ENCODE results near the gene OPN4.
"Not testable (repeated sequence)": the region's sequence is repeated elsewhere in the genome, so short reads cannot be mapped to it uniquely, and the experiment has no call there.

Gene OPN4, protein sequence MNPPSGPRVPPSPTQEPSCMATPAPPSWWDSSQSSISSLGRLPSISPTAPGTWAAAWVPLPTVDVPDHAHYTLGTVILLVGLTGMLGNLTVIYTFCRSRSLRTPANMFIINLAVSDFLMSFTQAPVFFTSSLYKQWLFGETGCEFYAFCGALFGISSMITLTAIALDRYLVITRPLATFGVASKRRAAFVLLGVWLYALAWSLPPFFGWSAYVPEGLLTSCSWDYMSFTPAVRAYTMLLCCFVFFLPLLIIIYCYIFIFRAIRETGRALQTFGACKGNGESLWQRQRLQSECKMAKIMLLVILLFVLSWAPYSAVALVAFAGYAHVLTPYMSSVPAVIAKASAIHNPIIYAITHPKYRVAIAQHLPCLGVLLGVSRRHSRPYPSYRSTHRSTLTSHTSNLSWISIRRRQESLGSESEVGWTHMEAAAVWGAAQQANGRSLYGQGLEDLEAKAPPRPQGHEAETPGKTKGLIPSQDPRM

DNA sequence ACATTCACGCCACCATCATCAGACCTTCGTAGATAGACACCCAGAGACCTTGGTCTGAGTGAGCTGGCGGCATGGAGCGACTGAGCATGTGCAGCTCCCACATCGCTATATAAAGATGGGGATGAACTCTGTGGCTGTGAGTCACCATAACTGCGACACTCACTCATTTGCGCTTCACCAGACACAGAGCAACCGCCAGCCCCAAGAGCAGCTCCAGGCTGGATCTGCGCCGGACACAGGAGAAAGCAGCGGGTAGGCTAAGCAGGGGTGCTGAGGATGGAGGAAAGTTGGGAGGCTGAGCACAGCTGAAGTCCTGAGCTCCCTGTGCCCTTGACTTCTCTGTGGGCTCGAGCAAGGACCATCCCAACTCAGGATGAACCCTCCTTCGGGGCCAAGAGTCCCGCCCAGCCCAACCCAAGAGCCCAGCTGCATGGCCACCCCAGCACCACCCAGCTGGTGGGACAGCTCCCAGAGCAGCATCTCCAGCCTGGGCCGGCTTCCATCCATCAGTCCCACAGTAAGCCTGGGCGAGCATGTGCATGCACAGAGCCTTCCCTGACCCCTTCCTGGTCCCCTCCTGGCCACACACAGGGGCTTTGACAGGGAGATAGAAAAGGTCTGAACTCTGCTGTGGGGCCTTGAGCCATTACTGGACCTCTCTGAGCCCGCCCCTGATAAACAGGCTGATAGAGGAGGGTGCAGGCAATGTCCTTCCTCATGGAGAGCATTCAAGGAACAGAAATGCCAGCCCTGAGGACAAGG, at the start of gene OPN4:
OPN4 (plus strand) TSS at position 137 of the 762 bp plus-strand sequence; CDS start at position 374, 237 bp downstream.
- H3K27ac ChIP-seq, result no peak within 1 kb of the TSS
- no peak for DNase-seq (ENCODE audit: low read depth, low spot score)

DNA sequence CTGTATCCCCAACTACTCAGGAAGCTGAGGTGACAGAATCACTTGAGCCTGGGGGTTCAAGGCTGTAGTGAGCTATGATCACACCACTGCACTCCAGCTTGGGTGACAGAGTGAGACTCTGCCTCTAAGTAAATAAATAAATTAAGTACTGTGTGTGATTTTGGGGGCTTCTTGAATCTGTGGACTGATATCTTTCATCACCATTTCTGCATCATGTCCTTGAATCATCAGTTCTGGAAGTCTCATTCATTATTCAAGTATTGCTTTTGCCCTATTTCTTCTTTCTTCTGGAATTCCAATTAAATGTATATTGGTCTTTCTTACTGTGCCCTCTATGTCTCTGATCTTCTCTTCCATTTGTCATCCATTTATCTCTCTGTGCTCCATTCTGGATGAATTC, 46.7 kb upstream of the OPN4 start:
- H3K27ac ChIP-seq, result no peak overlapping the region
- DNase-seq (ENCODE audit: low read depth, low spot score), result no peak

DNA sequence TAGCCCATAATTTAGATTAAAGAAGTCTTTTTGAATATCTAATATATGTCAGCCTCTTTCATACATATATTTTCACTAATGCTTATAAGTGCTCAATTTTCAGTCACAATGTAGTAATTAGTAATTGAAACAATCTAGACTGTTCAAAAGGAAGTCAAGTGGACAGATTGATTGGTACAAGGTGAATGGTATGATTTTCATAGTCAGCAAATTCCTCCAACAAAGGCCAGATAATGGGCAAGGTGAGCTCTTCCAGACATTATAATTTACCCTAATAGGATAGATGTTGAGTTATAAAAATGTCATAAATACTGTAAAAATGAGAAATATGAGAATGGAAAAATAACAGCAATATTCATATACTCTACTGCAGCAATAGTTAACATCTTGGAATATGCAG, 44.4 kb upstream of the OPN4 start:
- DNase-seq (ENCODE audit: low read depth, low spot score), result no peak
- no peak overlapping the region for H3K27ac ChIP-seq

DNA sequence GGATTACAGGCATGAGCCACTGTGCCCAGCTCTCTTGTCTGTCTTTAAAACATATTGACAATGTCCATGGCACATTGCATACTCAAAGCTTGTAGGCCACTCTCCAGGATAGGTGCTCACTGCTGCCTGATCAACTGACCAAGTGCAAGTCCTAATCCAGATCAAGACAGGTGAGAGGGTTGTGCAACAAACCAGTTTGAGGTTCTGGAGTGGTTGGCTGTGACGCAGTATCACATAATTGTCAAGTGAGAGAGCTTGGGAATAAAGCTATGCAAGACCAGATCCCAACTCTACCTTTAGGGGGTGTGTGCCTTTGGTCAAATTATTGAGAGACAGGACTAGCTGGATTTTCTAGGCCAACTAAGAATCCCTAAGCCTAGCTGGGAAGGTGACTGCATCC, 43.0 kb upstream of the OPN4 start:
- DNase-seq (ENCODE audit: low read depth, low spot score), result no peak
- no peak overlapping the region for H3K27ac ChIP-seq

DNA sequence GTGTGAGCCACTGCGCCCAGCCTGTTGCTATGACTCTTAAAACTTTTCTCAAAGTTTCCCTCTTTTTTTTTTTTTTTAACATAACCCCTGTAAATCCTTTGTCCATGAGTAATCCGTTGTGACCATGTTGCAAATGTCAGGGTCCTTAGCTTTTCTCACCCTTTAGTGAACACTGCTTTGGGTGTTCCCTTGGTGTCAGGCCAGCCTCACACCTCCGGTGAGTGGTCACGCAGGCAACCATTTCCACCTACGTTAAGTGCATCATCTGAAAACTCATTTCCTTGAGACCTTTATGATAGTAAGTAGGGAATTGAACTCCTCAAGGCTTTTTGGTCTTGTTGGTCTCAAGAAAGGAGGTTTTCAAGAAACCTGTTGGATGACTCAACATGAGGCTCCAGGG, 41.3 kb upstream of the OPN4 start:
- no peak overlapping the region for H3K27ac ChIP-seq
- DNase-seq (ENCODE audit: low read depth, low spot score), result no peak

DNA sequence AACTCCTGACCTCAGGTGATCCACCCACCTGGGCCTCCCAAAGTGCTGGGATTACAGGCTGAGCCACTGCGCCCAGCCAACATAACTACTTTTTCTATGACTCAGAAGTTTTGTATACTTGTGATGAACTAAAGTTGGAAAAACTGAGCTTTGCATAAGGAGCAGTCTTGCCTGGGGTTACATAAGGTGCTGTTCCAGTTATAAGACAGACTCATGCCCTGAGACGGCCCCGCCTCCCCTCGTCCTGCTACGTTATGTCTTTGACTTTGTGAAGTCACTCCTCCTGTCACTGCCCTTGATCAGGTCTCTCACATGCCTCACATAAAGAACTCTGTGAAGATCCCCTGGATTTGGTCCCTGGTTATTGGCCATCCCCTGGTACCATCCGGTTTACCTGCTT, 40.4 kb upstream of the OPN4 start:
- peak; percentile 54 for DNase-seq (ENCODE audit: low read depth, low spot score)
- peak overlapping the region; percentile 39 for H3K27ac ChIP-seq

DNA sequence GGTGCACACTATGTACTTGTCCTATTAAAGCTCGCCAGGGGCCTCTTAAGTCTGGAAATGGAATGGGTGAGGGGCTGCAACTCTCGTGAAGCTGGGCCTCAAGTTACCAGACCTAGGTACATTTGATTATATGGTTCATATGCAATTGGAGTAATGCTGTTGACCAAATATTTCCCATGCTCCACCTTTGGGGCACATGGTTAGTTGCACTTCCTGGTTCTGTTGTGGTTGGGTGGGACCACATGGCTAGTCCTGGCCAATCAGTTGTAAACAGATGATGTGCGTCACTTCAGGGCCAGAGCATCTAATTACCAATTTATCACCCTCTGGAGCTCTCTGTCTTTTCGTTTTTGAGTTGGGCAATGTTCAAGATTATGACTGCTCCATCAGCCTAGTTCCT, 39.5 kb upstream of the OPN4 start:
- DNase-seq (ENCODE audit: low read depth, low spot score), result no peak
- no peak overlapping the region for H3K27ac ChIP-seq

DNA sequence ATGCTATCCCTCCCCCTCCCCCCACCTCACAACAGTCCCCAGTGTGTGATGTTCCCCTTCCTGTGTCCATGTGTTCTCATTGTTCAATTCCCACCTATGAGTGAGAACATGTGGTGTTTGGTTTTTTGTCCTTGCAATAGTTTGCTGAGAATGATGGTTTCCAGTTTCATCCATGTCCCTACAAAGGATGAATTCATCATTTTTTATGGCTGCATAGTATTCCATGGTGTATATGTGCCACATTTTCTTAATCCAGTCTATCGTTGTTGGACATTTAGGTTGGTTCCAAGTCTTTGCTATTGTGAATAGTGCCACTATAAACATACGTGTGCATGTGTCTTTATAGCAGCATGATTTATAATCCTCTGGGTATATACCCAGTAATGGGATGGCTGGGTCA, 37.1 kb upstream of the OPN4 start:
- H3K27ac ChIP-seq; DNase-seq (ENCODE audit: low read depth, low spot score): not testable (repeated sequence)

DNA sequence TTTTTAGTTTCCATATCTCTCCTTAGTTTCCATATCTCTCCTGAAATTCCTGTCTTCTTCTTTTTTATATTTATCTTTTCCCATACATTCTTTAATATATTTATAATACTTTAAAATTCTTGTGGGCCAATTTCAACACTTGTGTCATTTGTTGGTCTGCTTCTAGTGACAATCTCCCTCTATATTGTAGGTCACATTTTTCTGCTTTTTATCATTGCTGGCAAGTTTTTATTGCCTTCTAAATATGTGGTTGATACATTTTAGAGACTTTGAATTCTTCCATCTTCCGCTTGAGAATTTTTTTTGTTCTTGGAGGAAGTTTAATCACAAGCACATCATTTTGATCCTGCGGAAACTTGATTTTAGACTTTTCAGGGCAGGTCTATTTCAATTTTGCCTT, 26.0 kb upstream of the OPN4 start:
- no peak for DNase-seq (ENCODE audit: low read depth, low spot score)
- H3K27ac ChIP-seq, result no peak overlapping the region

DNA sequence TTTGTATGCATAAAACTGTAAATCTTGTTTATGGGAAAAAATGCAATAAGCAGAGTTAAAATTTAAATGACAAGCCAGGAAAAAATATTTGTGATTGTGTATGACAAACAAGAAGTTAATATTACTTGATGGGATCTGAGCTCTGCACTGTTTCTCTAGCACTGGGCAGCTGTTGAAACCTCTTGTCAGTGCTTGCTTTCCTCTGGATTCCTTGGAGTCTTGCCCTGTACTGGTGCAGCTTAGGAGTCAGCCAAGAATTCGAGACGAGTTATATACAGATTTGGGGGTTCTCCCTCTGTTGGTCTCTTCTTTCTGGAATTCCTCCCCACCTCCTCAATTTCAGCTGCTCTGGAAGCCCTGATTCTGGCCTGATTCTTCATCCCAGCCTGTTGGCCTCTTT, 24.3 kb upstream of the OPN4 start:
- DNase-seq (ENCODE audit: low read depth, low spot score), result no peak
- H3K27ac ChIP-seq, result no peak overlapping the region

DNA sequence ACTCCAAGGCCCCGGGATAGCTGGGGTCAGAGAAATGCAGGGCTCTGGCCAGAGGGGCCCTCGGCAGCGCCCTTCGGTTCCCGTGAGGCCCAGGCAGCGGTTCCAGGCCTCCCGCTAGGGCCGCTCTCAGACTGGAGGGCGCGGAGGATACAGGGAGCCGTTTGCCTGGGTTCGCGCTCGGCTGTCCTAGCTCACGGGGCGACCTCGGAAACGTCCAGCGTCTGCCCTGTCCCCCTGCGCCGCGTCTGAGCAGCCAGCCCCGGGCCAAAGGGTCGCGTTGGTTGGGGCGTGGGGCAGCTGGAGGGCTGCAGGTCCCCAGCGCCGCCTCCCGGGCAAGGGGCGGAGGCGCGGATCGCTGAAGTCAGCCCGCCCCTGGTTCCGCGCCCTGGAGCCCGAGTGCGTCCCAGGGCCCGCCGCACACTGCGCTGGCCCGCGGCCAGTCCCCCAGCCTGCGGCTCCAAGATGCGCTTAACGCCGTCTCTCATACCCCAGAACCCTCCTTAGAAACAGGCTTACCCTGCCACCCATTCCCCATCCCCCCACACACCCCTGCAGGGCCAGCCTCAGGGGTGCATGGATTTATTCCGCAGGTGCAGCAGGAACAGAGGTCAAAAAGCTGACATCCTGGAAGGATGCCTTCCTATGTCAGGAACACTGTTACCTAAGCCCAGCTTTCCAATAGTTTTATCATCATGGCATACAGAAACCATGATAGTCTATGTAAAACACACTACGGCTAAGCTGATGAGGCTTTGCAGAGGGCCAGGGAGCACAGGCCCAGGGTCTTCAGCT, 22.1 kb upstream of the OPN4 start:
- no peak for DNase-seq (ENCODE audit: low read depth, low spot score)
- H3K27ac ChIP-seq, result no peak overlapping the region

DNA sequence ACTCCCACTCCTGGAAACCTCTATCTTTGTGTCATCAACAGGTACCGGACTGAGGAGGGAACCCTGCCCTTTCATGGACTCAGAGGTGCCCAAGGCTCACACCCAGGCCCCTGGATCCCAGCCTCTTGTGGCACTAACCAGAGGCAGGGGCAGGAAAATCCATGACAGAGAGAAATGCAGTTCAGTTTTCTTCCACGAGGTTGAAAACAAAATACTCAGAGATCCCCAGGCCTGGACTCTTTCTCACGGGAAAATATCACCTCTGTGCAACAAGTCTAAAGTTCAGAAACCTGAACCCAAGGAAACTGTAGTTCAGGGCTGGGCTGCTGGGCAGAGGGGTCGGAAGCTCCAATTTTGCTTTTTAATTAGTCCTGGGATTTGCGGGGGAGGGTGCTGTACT, 21.4 kb upstream of the OPN4 start:
- no peak for DNase-seq (ENCODE audit: low read depth, low spot score)
- no peak overlapping the region for H3K27ac ChIP-seq

DNA sequence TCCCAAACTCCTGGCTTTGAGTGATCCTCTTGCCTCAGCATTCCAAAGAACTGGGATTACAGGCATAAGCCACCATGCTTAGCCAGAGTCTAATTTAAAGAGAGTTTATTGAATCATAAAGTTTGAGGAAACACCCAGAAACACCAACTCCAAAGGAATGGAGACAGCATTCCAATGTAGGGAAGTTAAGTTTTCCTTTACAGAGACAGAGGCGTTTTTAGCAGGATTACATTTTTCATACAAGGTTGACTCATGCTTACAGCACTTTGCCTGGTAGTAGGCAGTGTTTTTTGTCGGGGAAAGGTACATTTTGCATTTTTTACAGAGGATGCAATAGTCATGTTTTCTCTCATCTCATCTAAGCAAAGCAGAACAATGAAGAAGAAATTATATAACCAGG, 18.9 kb upstream of the OPN4 start:
- no peak for DNase-seq (ENCODE audit: low read depth, low spot score)
- H3K27ac ChIP-seq, result peak overlapping the region; percentile 38

DNA sequence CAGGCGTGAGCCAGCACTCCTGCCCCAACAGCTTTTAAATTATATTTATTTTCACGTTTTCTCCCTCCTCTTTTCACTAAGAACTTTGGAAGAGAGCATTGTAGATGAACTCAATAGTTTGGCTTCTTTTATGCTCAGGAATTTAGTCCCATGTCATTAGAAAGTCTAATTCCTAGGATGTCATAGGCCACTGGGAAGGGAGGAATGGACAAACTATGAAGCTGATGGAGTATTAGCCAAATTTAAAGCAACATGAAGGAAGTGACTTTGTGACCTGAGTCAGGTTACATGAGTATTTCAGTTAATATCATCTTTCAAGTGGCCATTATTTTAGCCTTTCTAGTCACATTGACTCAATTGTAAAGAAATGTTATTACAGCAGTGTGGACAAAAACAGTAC, 18.0 kb upstream of the OPN4 start:
- no peak for DNase-seq (ENCODE audit: low read depth, low spot score)
- H3K27ac ChIP-seq, result no peak overlapping the region

DNA sequence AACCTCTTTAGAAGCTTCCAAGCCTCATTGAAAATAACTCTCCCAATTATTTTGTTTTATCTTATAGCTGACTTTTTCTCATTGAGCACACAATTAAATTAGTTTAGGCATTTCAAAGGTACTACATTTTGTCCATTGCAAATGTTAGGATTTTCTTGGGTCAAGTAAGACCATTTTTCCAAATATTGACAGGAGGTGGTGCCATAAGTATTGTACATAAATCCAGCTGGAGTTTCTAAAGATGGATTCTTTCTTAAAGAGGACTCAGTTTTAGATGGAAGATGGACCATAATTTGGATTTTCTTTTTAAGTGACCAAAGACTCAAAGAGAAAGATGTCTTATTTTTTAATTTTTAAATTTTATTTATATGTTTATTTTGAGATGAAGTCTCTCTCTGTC, 12.3 kb upstream of the OPN4 start:
- no peak overlapping the region for H3K27ac ChIP-seq
- DNase-seq (ENCODE audit: low read depth, low spot score), result no peak

DNA sequence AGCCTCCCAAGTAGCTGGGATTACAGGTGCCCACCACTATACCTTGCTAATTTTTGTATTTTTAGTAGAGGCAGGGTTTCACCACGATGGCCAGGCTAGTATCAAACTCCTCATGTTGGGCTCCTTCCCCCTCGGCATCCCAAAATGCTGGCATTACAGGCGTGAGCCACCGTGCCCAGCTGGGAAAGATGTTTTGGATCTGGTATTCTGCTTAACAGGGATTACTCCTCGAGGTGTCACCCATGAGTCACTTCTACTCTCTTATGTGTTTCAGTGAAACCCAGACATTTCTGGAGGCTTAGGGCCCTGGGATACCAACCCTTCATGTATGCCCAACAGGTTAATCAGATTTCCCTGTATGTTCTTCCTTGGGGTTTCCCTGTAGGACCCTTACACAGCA, 11.8 kb upstream of the OPN4 start:
- DNase-seq (ENCODE audit: low read depth, low spot score), result peak; percentile 34
- no peak overlapping the region for H3K27ac ChIP-seq

DNA sequence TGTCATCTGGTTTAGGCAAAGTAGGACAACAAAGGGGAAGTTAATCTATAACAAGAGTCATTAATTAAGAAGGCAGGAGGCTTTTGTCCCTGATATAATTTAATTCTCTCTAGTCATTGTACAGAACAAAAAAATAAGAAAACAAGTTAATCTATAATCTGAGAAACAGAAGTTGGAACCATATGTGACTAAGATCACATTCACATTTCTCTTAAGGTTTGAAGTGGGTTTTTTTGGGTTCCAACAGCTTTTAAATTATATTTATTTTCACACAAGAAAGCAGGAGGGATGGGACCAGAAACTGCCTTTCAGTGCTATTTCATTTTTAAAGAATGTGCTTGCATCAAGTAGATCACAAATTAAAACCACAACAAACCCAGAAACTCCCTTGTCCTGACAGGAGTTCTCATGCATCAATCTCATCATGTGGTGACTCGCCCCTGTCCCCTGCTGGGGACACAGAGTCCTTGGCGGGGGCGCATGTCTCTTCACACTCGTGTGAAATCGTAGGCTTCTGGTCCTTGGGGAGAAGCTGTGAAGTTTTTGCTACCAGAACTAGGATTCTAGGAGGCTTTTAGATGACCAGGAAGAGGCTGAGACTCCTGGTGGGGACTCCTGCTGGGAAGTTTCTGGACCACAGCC, 10.1 kb upstream of the OPN4 start:
- H3K27ac ChIP-seq, result no peak overlapping the region
- no peak for DNase-seq (ENCODE audit: low read depth, low spot score)

DNA sequence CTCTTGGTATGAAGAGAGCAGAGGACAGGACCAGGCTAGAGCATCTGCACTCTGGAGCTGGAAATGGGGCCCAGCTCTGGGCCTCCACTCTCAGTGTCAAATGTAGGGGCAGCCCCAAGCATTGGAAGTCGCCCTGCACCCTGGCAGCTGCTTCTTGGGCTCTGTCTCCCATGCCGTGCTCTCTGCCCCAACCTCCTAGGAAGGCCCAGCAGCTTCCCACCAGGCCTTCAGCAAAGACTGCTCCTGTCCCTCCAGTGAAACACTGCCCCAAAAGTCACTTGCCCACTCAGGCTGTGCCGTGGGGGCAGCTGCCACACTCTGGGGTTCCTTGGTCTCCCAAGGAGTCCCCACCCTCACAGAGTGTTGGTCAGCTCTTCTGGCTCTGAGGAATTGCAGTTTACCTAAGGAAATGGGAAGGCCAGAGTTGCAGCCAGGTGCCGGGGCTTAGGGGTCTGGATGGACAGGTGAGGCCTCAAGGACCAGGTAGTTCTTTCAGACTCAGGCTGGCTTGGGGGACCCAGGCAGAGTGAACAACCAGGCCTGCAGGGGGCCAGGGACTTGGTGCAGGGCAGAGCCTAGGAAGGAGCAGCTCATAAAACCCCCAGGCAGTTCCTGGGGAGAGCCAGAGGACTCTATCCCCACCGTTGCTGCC, 9.4 kb upstream of the OPN4 start:
- DNase-seq (ENCODE audit: low read depth, low spot score), result no peak
- no peak overlapping the region for H3K27ac ChIP-seq

DNA sequence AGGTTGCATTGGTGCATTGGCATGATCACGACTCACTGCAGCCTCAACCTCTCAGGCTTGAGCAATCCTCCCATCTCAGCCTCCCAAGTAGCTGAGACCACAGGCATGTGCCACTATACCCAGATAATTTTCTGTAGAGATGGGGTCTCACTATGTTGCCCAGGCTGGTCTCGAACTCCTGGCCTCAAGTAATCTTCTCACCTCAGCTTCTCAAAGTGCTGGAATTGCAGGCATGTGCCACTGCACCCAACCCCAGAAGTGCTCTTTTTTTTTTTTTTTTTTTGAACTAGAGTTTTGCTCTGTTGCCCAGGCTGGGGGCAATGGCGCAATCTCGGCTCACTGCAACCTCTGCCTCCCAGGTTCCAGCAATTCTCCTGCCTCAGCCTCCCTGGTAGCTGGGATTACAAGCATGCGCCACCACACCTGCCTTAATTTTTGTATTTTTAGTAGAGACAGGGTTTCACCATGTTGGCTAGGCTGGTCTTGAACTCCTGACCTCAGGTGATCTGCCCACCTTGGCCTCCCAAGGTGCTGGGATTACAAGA, 8.7 kb upstream of the OPN4 start:
- DNase-seq (ENCODE audit: low read depth, low spot score); H3K27ac ChIP-seq: not testable (repeated sequence)

DNA sequence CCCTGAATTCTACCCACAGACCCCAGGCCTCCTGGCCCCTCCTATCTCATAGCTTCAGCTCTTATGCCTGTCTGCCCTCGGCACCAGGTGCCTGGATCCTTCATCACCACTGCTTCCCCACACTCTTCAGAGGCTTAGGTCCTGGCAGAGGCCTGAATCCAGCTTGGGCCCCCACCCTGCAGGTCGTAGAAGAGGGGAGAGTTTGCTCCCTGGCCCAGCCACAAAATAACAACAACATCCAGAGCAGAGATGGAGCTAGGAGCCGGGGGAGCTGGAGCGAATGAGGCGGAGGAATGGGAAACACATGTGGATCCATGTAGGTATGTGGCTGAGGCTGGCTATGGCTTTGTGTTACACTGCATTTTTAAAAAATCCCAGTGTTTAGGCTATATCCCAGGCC, 7.8 kb upstream of the OPN4 start:
- H3K27ac ChIP-seq, result no peak overlapping the region
- no peak for DNase-seq (ENCODE audit: low read depth, low spot score)

Measured in epithelial cell of prostate (primary cell).